ENCODE results near the gene ZFAND3.

GRCh38 chr6:37799263-37799644, 20.3 kb upstream of the ZFAND3 start:
- TF ChIP-seq IRF3 (IDR thresholded peaks at IDR 0.05; ENCODE audit: low read depth, low read length) (no peak), TEAD4 (IDR thresholded peaks at IDR 0.05; ENCODE audit: borderline replicate concordance, insufficient read depth) (no peak), NRF1 (IDR thresholded peaks at IDR 0.05; ENCODE audit: low read depth, low read length) (no peak), ELF1 (IDR thresholded peaks at IDR 0.05) (no peak), EZH2phosphoT487 (IDR thresholded peaks at IDR 0.05; ENCODE audit: borderline replicate concordance, low read depth) (no peak), EP300 (IDR thresholded peaks at IDR 0.05; ENCODE audit: borderline replicate concordance in 1 of 2, low read depth in 1 of 2, low read length in 1 of 2) (no peak), MAX (IDR thresholded peaks at IDR 0.05; ENCODE audit: low read depth) (no peak)
- TF ChIP-seq, protein P1, sequence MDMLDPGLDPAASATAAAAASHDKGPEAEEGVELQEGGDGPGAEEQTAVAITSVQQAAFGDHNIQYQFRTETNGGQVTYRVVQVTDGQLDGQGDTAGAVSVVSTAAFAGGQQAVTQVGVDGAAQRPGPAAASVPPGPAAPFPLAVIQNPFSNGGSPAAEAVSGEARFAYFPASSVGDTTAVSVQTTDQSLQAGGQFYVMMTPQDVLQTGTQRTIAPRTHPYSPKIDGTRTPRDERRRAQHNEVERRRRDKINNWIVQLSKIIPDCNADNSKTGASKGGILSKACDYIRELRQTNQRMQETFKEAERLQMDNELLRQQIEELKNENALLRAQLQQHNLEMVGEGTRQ (IDR thresholded peaks at IDR 0.05; ENCODE audit: borderline replicate concordance, low read depth, low read length), result no peak
- TF ChIP-seq, protein P2, sequence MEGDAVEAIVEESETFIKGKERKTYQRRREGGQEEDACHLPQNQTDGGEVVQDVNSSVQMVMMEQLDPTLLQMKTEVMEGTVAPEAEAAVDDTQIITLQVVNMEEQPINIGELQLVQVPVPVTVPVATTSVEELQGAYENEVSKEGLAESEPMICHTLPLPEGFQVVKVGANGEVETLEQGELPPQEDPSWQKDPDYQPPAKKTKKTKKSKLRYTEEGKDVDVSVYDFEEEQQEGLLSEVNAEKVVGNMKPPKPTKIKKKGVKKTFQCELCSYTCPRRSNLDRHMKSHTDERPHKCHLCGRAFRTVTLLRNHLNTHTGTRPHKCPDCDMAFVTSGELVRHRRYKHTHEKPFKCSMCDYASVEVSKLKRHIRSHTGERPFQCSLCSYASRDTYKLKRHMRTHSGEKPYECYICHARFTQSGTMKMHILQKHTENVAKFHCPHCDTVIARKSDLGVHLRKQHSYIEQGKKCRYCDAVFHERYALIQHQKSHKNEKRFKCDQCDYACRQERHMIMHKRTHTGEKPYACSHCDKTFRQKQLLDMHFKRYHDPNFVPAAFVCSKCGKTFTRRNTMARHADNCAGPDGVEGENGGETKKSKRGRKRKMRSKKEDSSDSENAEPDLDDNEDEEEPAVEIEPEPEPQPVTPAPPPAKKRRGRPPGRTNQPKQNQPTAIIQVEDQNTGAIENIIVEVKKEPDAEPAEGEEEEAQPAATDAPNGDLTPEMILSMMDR (IDR thresholded peaks at IDR 0.05), result no peak

Measured in SK-N-SH (cell line).